NCI-H345 treated with DMSO at 0.1 percent for 48 hours (cell line): ENCODE measurements around the gene SUSD6.
"Not testable (repeated sequence)": the region's sequence is repeated elsewhere in the genome, so short reads cannot be mapped to it uniquely, and the experiment has no call there.

Source experiments
- DNase-seq: peaks from one replicate; lab custom pipeline; 2025; ENCODE audit not compliant: unreplicated experiment; lab: John Stamatoyannopoulos, UW

Gene SUSD6

GRCh38 chr14:69591317-69591716 is 20.1 kb upstream of the SUSD6 start:
- no peak for DNase-seq

- DNase-seq, result no peak
Measured at GRCh38 chr14:69593018-69593677, 18.2 kb upstream of the SUSD6 start.

GRCh38 chr14:69594846-69595245 is 16.6 kb upstream of the SUSD6 start:
- no peak for DNase-seq

GRCh38 chr14:69595336-69595735 is 16.1 kb upstream of the SUSD6 start:
- DNase-seq, result no peak

GRCh38 chr14:69599431-69599830 is 12.0 kb upstream of the SUSD6 start:
- not testable (repeated sequence) for DNase-seq

GRCh38 chr14:69600304-69600891 is 11.0 kb upstream of the SUSD6 start:
- no peak for DNase-seq

GRCh38 chr14:69605738-69606137 is 5.7 kb upstream of the SUSD6 start:
- DNase-seq, result no peak

- DNase-seq, result no peak
Measured at GRCh38 chr14:69606258-69607184, 4.9 kb upstream of the SUSD6 start.

- DNase-seq, result no peak
Measured at GRCh38 chr14:69610020-69610873, 1.1 kb upstream of the SUSD6 start.

- DNase-seq, result no peak
Measured at GRCh38 chr14:69610874-69611171, 573 bp upstream of the SUSD6 start.

GRCh38 chr14:69612014-69612782 is 802 bp downstream of the SUSD6 start:
- peak; percentile 5 for DNase-seq

GRCh38 chr14:69612783-69613130 is 1.4 kb downstream of the SUSD6 start:
- no peak for DNase-seq

GRCh38 chr14:69613312-69614073 is 2.1 kb downstream of the SUSD6 start:
- no peak for DNase-seq

GRCh38 chr14:69614592-69614991 is 3.2 kb downstream of the SUSD6 start:
- DNase-seq, result no peak

- DNase-seq, result no peak
Measured at GRCh38 chr14:69615121-69615495, 3.7 kb downstream of the SUSD6 start.

GRCh38 chr14:69615496-69616407 is 4.4 kb downstream of the SUSD6 start:
- no peak for DNase-seq

GRCh38 chr14:69616408-69616773 is 5.0 kb downstream of the SUSD6 start:
- no peak for DNase-seq

GRCh38 chr14:69617796-69618195 is 6.4 kb downstream of the SUSD6 start:
- DNase-seq, result no peak

- DNase-seq, result no peak
Measured at GRCh38 chr14:69619012-69619411, 7.6 kb downstream of the SUSD6 start.
